HG02981 (cell line): ENCODE measurements around the gene ELANE.
"Not testable (repeated sequence)": the region's sequence is repeated elsewhere in the genome, so short reads cannot be mapped to it uniquely, and the experiment has no call there.

Experiments
- ATAC-seq: cut with Tn5 transposase; IDR thresholded peaks from one replicate; pipeline ENCODE4 v1.9.1; 2021; ENCODE audit warnings: mild to moderate bottlenecking, moderate library complexity; ENCODE audit not compliant: unreplicated experiment

Gene ELANE

GRCh38 chr19:835210-835810 is 16.8 kb upstream of the ELANE start:
- no peak for ATAC-seq

- no peak for ATAC-seq
Observed at GRCh38 chr19:840519-841206, 11.4 kb upstream of the ELANE start, which contains the start of gene PRTN3. PRTN3 (plus strand) TSS chr19:840999; CDS start chr19:841009, 10 bp downstream.

GRCh38 chr19:842802-843179 is 9.3 kb upstream of the ELANE start:
- not testable (repeated sequence) for ATAC-seq

GRCh38 chr19:843180-843835 is 8.8 kb upstream of the ELANE start:
- ATAC-seq, result no peak

GRCh38 chr19:843836-844545 is 8.1 kb upstream of the ELANE start:
- no peak for ATAC-seq

GRCh38 chr19:844546-844971 is 7.5 kb upstream of the ELANE start:
- ATAC-seq, result no peak

GRCh38 chr19:845707-846521 is 6.2 kb upstream of the ELANE start:
- no peak for ATAC-seq

- ATAC-seq, result no peak
Observed at GRCh38 chr19:848386-848921, 3.6 kb upstream of the ELANE start.

- not testable (repeated sequence) for ATAC-seq
Observed at GRCh38 chr19:849195-849594, 2.9 kb upstream of the ELANE start.

- ATAC-seq, result no peak
Observed at GRCh38 chr19:850221-850978, 1.7 kb upstream of the ELANE start.

- ATAC-seq, result no peak
Observed at GRCh38 chr19:850979-851335, 1.1 kb upstream of the ELANE start.

- no peak for ATAC-seq
Observed at GRCh38 chr19:853014-853585, 997 bp downstream of the ELANE start.

- not testable (repeated sequence) for ATAC-seq
Observed at GRCh38 chr19:853614-854220, 1.6 kb downstream of the ELANE start.

- no peak for ATAC-seq
Observed at GRCh38 chr19:854549-854948, 2.4 kb downstream of the ELANE start.

GRCh38 chr19:855142-855541 is 3.0 kb downstream of the ELANE start:
- no peak for ATAC-seq

GRCh38 chr19:855566-856120 is 3.5 kb downstream of the ELANE start:
- ATAC-seq, result no peak

GRCh38 chr19:858284-858683 is 6.2 kb downstream of the ELANE start:
- ATAC-seq, result no peak
